ENCODE data around the gene RHOJ. TPM values are rescaled to one million over a fixed set of nuclear protein-coding genes. Genes with fewer than 3 reads are reported as not detected.

RHOJ gene
- polyA plus RNA-seq, 3 donors, result not detected

- 100% methylated on average over 2 of the region's 7 CpGs for WGBS (ENCODE audit: insufficient coverage)
- Histone ChIP-seq H4K20me1 (ENCODE audit: insufficient read depth, low read length) (no peaks in the 10 kb centered on the region), H3K9me3 (replicated peaks in 1 of 2; ENCODE audit: control insufficient read depth in 1 of 2, insufficient read depth in 1 of 2, low read length in 2 of 2) (no peaks in the 10 kb centered on the region), H3K9ac (ENCODE audit: insufficient read depth, low read length, poor library complexity, severe bottlenecking) (no peak overlapping the region), H3K27ac (ENCODE audit: low read depth in 1 of 2, low read length in 2 of 2) (no peak overlapping the region), H3K4me2 (replicated peaks; ENCODE audit: extremely low read depth, low read length, poor library complexity, severe bottlenecking) (no peak overlapping the region), H3K27me3 (ENCODE audit: control insufficient read depth in 2 of 2, insufficient read depth in 2 of 2, low read length in 2 of 2) (no peaks in the 10 kb centered on the region), H3K4me3 (replicated peaks in 1 of 3; ENCODE audit: low read depth in 2 of 3, low read length in 3 of 3) (no peak overlapping the region), H3K4me1 (ENCODE audit: control insufficient read depth in 1 of 2, insufficient read depth in 2 of 2, low read length in 2 of 2) (no peaks in the 10 kb centered on the region), H3K79me2 (ENCODE audit: insufficient read depth, low read length) (no peaks in the 10 kb centered on the region), H2AFZ (ENCODE audit: insufficient read depth, low read depth, low read length, poor library complexity, severe bottlenecking) (no peak overlapping the region), H3K36me3 (replicated peaks in 1 of 2; ENCODE audit: control insufficient read depth in 1 of 2, insufficient read depth in 2 of 2, low read length in 2 of 2) (no peaks in the 10 kb centered on the region)
- Mint-ChIP-seq H3K27ac (no peak overlapping the region), H3K4me3 (no peak overlapping the region), H3K36me3 (no peaks in the 10 kb centered on the region), H3K27me3 (ENCODE audit: low read depth in 3 of 3) (peaks cover 0 to 1% (median 0%) of the 10 kb centered on the region in 3 donors), H3K4me1 (no peaks in the 10 kb centered on the region), H3K9me3 (peaks cover 0 to 4% (median 3%) of the 10 kb centered on the region in 7 donors)
- intact Hi-C loops (cut with micrococcal nuclease), result no loop called here
- TF ChIP-seq CTCF (IDR thresholded peaks at IDR 0.05), result no peak
- no peak for DNase-seq
These were observed 33.5 kb downstream of the RHOJ start for GRCh38 chr14:63237791-63238190.

- 100% methylated on average over 1 of the region's 2 CpGs for whole genome bisulfite sequencing (ENCODE audit: insufficient coverage)
- DNase-seq, result no peak
- Histone ChIP-seq H3K27ac (ENCODE audit: low read depth in 1 of 2, low read length in 2 of 2) (no peak overlapping the region), H3K36me3 (replicated peaks in 1 of 2; ENCODE audit: control insufficient read depth in 1 of 2, insufficient read depth in 2 of 2, low read length in 2 of 2) (no peaks in the 10 kb centered on the region), H3K4me1 (ENCODE audit: control insufficient read depth in 1 of 2, insufficient read depth in 2 of 2, low read length in 2 of 2) (no peaks in the 10 kb centered on the region), H3K9ac (ENCODE audit: insufficient read depth, low read length, poor library complexity, severe bottlenecking) (no peak overlapping the region), H3K27me3 (ENCODE audit: control insufficient read depth in 2 of 2, insufficient read depth in 2 of 2, low read length in 2 of 2) (no peaks in the 10 kb centered on the region), H4K20me1 (ENCODE audit: insufficient read depth, low read length) (no peaks in the 10 kb centered on the region), H3K9me3 (replicated peaks in 1 of 2; ENCODE audit: control insufficient read depth in 1 of 2, insufficient read depth in 1 of 2, low read length in 2 of 2) (no peaks in the 10 kb centered on the region), H2AFZ (ENCODE audit: insufficient read depth, low read depth, low read length, poor library complexity, severe bottlenecking) (no peak overlapping the region), H3K4me3 (replicated peaks in 1 of 3; ENCODE audit: low read depth in 2 of 3, low read length in 3 of 3) (no peak overlapping the region), H3K79me2 (ENCODE audit: insufficient read depth, low read length) (no peaks in the 10 kb centered on the region), H3K4me2 (replicated peaks; ENCODE audit: extremely low read depth, low read length, poor library complexity, severe bottlenecking) (no peak overlapping the region)
- Mint-ChIP-seq H3K4me1 (no peaks in the 10 kb centered on the region), H3K4me3 (no peak overlapping the region), H3K36me3 (no peaks in the 10 kb centered on the region), H3K27me3 (ENCODE audit: low read depth in 3 of 3) (peaks cover 0 to 2% (median 1%) of the 10 kb centered on the region in 3 donors), H3K9me3 (peaks cover 0 to 4% (median 1%) of the 10 kb centered on the region in 7 donors), H3K27ac (no peak overlapping the region)
- no peak for TF ChIP-seq CTCF (IDR thresholded peaks at IDR 0.05)
- intact Hi-C loops (cut with micrococcal nuclease), result no loop called here
These were observed 36.0 kb downstream of the RHOJ start for GRCh38 chr14:63240221-63240620.

Data from CD14-positive monocyte (primary cell).